Measurements from ENCODE around the gene LMTK3.

The LMTK3 gene

DNA sequence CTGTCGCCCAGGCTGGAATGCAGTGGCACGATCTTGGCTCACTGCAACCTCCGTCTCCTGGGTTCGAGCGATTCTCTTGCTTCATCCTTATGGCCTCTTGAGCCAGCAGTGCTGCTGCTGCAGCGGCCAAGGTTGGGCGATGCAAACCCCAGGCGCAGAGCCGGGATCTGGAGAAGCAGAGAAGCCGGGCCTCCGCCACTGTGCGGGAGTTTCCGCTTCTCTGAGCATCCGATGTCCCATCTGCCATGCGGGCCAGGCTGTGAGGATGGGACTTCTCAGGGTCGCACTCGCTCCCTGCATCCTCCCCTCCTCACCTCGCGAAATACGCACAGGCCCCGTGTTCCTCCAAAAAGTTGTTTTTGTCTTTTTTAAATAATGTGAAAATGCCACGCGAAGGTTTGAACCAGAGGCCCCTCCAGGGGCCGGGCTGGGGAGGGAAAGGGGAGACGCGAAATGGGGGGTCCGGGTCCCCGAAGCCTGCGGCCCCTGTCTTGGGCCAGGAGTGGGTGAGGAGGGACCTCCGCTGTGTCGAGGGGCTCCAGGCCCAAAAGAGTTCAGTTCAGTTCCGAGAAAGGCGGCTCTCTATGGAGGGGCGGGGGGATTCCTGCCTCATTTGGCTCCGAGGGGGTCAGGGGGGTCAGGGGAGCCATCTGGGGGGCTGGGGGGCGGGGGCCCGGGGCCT is 26.6 kb downstream of the LMTK3 start:
- TF ChIP-seq, protein P1, sequence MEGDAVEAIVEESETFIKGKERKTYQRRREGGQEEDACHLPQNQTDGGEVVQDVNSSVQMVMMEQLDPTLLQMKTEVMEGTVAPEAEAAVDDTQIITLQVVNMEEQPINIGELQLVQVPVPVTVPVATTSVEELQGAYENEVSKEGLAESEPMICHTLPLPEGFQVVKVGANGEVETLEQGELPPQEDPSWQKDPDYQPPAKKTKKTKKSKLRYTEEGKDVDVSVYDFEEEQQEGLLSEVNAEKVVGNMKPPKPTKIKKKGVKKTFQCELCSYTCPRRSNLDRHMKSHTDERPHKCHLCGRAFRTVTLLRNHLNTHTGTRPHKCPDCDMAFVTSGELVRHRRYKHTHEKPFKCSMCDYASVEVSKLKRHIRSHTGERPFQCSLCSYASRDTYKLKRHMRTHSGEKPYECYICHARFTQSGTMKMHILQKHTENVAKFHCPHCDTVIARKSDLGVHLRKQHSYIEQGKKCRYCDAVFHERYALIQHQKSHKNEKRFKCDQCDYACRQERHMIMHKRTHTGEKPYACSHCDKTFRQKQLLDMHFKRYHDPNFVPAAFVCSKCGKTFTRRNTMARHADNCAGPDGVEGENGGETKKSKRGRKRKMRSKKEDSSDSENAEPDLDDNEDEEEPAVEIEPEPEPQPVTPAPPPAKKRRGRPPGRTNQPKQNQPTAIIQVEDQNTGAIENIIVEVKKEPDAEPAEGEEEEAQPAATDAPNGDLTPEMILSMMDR (IDR thresholded peaks at IDR 0.05; ENCODE audit: control insufficient read depth, extremely low read depth, insufficient read depth), result no peak
- DNase-seq (ENCODE audit: low read depth), result no peak
- H3K4me3 ChIP-seq (ENCODE audit: low read depth, low read length), result no peak overlapping the region

DNA sequence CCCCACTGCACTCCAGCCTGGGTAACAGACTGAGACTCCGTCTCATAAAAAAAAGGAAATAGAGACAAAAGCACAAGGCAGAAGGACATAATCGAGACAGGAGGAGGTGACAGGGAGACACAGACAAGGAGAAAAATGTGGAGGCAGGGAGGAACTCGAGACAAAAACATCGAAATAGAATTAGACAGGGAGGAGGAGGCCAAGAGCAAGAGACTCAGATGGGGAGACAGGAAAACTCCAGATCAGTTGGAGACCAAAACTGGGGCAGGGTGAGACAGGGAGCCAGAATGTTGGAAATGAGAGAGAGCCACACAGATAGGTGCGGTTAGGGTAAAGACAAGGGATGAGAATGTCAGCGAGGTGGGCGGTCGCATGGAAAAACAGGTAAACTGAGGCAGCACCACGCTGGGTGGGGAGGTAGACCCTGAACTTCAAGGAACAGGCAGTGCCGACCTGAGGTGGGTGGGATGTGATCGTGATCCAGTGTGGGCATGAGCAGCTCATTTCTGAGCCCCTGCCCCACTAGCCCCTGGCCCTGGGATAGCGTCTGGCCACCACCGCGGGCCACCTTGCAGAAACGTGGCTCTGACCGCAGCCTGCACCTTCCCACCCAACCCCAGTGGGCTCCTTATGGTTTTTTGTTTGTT is 27.3 kb downstream of the LMTK3 start:
- no peak for DNase-seq (ENCODE audit: low read depth)
- TF ChIP-seq, protein P1 (IDR thresholded peaks at IDR 0.05; ENCODE audit: control insufficient read depth, extremely low read depth, insufficient read depth), result no peak

DNA sequence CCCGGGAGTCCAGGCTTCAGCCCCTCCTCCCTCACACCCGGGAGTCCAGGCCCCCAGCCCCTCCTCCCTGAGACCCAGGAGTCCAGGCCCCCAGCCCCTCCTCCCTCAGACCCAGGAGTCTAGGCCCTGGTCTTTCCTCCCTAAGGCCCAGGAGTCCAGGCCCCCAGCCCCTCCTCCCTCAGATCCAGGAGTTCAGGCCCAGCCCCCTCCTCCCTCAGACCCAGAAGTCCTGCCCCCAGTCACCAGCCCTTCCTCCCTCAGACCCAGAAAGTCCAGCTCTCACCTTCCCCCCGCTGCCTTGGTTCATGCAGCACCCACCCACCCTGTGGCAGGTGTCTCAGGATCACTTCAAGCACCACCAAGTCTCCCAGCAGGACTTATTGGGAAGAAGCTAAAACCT is 28.3 kb downstream of the LMTK3 start:
- DNase-seq (ENCODE audit: low read depth), result no peak
- TF ChIP-seq, protein P1 (IDR thresholded peaks at IDR 0.05; ENCODE audit: control insufficient read depth, extremely low read depth, insufficient read depth), result no peak
- H3K4me3 ChIP-seq (ENCODE audit: low read depth, low read length), result no peak overlapping the region

More for the DNA sequence above, 27.3 kb downstream of the LMTK3 start:
- H3K4me3 ChIP-seq (ENCODE audit: low read depth, low read length), result no peak overlapping the region

DNA sequence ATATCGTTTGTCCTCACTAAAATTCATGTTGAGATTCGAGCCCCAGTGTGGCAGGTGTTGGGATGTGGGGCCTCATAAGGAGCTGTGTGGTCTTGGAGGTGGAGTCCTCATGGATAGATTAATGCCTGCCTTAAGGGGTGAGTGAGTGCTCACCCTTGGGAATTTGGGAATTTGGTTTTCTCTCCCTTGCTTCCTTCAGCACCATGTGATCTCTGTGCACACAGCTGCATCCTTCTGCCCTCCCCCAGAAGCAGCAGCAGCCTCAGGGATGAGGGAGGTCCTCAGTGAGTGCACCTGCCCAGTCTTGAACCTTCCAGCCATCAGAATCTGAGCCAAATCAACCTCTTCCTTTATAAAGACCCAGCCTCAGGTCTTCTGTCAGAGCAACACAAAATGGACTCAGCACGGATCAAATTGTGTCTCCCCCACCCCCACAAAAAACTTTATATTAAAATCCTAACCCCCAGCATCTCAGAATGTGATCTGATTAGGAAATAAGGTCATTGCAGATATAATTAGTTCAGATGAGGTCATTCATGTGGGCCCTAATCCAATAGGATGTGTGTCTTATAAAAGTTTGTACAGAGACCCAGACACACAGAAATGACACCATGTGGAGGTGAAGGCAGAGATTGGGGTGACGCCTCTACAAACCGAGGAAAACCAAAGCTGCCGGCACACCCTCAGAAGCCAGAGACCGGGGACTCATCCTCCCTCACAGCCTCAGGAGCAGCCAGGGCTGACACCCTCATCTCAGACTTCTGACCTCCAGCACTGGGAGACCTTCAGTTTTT is 29.6 kb downstream of the LMTK3 start:
- peak; percentile 31 for DNase-seq (ENCODE audit: low read depth)
- TF ChIP-seq, protein P1 (IDR thresholded peaks at IDR 0.05; ENCODE audit: control insufficient read depth, extremely low read depth, insufficient read depth), result no peak
- no peak overlapping the region for H3K4me3 ChIP-seq (ENCODE audit: low read depth, low read length)

GRCh38 chr19:48480558-48481500 is 30.8 kb downstream of the LMTK3 start:
- no peak for DNase-seq (ENCODE audit: low read depth)
- TF ChIP-seq, protein P1 (IDR thresholded peaks at IDR 0.05; ENCODE audit: control insufficient read depth, extremely low read depth, insufficient read depth), result no peak
- H3K4me3 ChIP-seq (ENCODE audit: low read depth, low read length), result no peak overlapping the region

GRCh38 chr19:48480183-48480557 is 31.5 kb downstream of the LMTK3 start:
- DNase-seq (ENCODE audit: low read depth), result no peak
- no peak overlapping the region for H3K4me3 ChIP-seq (ENCODE audit: low read depth, low read length)
- TF ChIP-seq, protein P1 (IDR thresholded peaks at IDR 0.05; ENCODE audit: control insufficient read depth, extremely low read depth, insufficient read depth), result no peak
